GM13976 (cell line): Measurements from ENCODE around the gene CDC42EP4.

Source experiments
- DNase-seq: peaks from one replicate; pipeline ENCODE4 v3.0.0; 2012; ENCODE audit warnings: low spot score
- in situ Hi-C: fragments of 300-500 bp; cut with MboI; formaldehyde crosslinking; loops from one replicate; pipeline ENCODE4 v1.12.0; 2022; ENCODE audit warnings: low sequenced_read_pairs, mixed read lengths, inconsistent platforms; ENCODE audit not compliant: unreplicated experiment
- TF ChIP-seq, protein P1 (sequence below): IDR thresholded peaks from 2 replicates; pipeline ENCODE4 v1.5.1; 2012; ENCODE audit warnings: borderline replicate concordance, mild to moderate bottlenecking; ENCODE audit not compliant: insufficient read depth; ENCODE audit errors: extremely low read depth, missing control alignments, control extremely low read depth

The CDC42EP4 gene

GRCh38 chr17:73308017-73308823 lies 3.6 kb downstream of the CDC42EP4 start:
- no peak for DNase-seq
- TF ChIP-seq, protein P1, sequence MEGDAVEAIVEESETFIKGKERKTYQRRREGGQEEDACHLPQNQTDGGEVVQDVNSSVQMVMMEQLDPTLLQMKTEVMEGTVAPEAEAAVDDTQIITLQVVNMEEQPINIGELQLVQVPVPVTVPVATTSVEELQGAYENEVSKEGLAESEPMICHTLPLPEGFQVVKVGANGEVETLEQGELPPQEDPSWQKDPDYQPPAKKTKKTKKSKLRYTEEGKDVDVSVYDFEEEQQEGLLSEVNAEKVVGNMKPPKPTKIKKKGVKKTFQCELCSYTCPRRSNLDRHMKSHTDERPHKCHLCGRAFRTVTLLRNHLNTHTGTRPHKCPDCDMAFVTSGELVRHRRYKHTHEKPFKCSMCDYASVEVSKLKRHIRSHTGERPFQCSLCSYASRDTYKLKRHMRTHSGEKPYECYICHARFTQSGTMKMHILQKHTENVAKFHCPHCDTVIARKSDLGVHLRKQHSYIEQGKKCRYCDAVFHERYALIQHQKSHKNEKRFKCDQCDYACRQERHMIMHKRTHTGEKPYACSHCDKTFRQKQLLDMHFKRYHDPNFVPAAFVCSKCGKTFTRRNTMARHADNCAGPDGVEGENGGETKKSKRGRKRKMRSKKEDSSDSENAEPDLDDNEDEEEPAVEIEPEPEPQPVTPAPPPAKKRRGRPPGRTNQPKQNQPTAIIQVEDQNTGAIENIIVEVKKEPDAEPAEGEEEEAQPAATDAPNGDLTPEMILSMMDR: no peak

DNA sequence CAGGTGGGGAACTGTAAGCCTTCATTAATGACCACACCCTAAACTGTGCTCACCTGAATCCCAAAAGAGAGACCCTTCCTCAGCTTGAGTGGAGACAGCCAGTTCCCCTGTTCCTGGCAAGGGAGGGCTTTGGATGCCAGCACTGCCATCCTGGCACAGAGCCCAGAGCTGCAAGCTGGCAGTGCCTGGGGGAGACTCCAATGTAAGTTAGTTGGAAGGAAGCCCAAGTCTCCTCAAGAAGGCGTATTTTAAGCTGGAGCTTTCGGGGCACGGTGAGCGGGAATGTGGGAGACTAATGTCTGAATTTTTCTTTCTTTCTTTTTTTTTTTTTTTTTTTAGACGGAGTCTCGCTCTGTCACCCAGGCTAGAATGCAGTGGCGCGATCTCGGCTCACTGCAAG lies 4.7 kb downstream of the CDC42EP4 start:
- DNase-seq: no peak
- in situ Hi-C loops: no loop called here
- TF ChIP-seq, protein P1: no peak

More at GRCh38 chr17:73308017-73308823, 3.6 kb downstream of the CDC42EP4 start:
- in situ Hi-C loops: no loop called here

GRCh38 chr17:73305845-73306836 lies 5.7 kb downstream of the CDC42EP4 start:
- TF ChIP-seq, protein P1: no peak
- in situ Hi-C loops: no loop called here

GRCh38 chr17:73304971-73305812 lies 6.6 kb downstream of the CDC42EP4 start:
- TF ChIP-seq, protein P1: no peak
- in situ Hi-C loops: no loop called here
- no peak for DNase-seq

More at GRCh38 chr17:73305845-73306836, 5.7 kb downstream of the CDC42EP4 start:
- DNase-seq: no peak

DNA sequence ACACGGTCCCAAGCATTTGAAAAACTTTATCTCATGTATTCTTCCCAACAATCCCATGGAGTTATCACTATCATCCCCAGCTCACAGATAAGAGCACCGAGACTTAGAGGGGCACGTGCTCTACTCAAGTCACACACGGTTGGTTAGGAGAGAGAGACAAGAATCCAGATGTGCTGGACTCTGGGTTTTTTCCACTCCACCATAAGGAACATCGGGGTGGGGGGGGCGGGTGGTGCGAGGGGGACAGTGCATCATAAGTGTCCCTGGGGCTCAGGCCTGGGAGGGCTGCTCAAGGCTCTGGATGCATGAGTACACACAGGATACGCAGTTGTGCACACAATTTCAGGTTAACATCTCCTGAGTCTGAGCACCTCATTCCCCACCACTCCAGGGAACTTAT lies 7.4 kb downstream of the CDC42EP4 start:
- in situ Hi-C loops: no loop called here
- no peak for DNase-seq

More for the DNA sequence above, 7.4 kb downstream of the CDC42EP4 start:
- TF ChIP-seq, protein P1: no peak
